Neutrophil (primary cell): ENCODE measurements around the gene CDC16.
A peak's percentile ranks its signal among the peaks of the same experiment; 100 is the strongest.

Source experiments
- H3K27ac ChIP-seq: fragments of 200-600 bp; sonication (generic); 2 replicates; pipeline ENCODE4 v1.5.1; 2016; ENCODE audit warnings: mild to moderate bottlenecking, moderate library complexity
- H3K27me3 ChIP-seq: fragments of 200-600 bp; sonication (generic); 2 replicates; pipeline ENCODE4 v1.6.0; 2016; ENCODE audit warnings: mild to moderate bottlenecking
- H3K36me3 ChIP-seq: fragments of 200-600 bp; sonication (generic); 2 replicates; pipeline ENCODE4 v1.5.1; 2017
- H3K4me1 ChIP-seq, 2 experiments: fragments of 200-600 bp in 1 of 2; sonication (generic) in 1 of 2; 1 replicate in 1 of 2; 2 replicates in 1 of 2; pipeline versions ENCODE4 v1.5.1 to v1.6.1; 2013 to 2016; ENCODE audit warnings: low read depth in 1 of 2, low read length in 1 of 2, mild to moderate bottlenecking in 1 of 2, moderate library complexity in 1 of 2; ENCODE audit not compliant: control insufficient read depth in 1 of 2, insufficient read depth in 1 of 2
- H3K4me3 ChIP-seq, 2 experiments: fragments of 200-600 bp in 1 of 2; sonication (generic) in 1 of 2; 1 replicate in 1 of 2; 2 replicates in 1 of 2; pipeline ENCODE4 v1.5.1; 2013 to 2016; ENCODE audit warnings: low read depth in 1 of 2, low read length in 1 of 2, mild to moderate bottlenecking in 1 of 2, moderate library complexity in 1 of 2
- H3K9me3 ChIP-seq: fragments of 200-600 bp; sonication (generic); 2 replicates; pipeline ENCODE4 v1.5.1; 2016
- TF ChIP-seq, protein P1 (sequence below): fragments of 200-600 bp; sonication (generic); IDR thresholded peaks from 2 replicates; pipeline ENCODE4 v1.5.1; 2016; ENCODE audit warnings: antibody characterized with exemption

The CDC16 gene

DNA sequence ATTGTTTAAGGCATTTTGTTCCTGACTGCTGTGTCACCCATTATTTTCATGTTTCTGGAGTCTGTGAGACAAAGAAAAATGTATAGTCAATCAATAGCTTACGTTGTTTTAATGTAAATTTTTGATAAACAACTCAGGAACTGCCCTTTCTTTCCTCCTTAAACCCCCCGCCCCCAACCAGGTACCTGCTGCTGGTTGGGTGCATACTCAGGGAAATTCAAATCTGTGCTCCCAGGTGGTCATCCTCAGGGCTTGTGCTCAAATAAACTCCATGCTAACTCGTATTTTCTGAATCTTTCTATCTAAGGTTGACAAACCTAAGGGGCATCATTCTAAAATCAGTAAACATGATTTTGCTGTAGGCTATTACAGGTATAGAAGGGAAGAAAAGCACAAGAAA is 4.1 kb upstream of the CDC16 start:
- TF ChIP-seq, protein P1, sequence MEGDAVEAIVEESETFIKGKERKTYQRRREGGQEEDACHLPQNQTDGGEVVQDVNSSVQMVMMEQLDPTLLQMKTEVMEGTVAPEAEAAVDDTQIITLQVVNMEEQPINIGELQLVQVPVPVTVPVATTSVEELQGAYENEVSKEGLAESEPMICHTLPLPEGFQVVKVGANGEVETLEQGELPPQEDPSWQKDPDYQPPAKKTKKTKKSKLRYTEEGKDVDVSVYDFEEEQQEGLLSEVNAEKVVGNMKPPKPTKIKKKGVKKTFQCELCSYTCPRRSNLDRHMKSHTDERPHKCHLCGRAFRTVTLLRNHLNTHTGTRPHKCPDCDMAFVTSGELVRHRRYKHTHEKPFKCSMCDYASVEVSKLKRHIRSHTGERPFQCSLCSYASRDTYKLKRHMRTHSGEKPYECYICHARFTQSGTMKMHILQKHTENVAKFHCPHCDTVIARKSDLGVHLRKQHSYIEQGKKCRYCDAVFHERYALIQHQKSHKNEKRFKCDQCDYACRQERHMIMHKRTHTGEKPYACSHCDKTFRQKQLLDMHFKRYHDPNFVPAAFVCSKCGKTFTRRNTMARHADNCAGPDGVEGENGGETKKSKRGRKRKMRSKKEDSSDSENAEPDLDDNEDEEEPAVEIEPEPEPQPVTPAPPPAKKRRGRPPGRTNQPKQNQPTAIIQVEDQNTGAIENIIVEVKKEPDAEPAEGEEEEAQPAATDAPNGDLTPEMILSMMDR: no peak
- Histone ChIP-seq H3K4me1 (peaks cover 5 to 11% of the 10 kb centered on the region in 2 experiments), H3K9me3 (no peaks in the 10 kb centered on the region), H3K27ac (no peak overlapping the region), H3K36me3 (no peaks in the 10 kb centered on the region), H3K4me3 (no peak overlapping the region), H3K27me3 (peaks cover 51% of the 10 kb centered on the region)

DNA sequence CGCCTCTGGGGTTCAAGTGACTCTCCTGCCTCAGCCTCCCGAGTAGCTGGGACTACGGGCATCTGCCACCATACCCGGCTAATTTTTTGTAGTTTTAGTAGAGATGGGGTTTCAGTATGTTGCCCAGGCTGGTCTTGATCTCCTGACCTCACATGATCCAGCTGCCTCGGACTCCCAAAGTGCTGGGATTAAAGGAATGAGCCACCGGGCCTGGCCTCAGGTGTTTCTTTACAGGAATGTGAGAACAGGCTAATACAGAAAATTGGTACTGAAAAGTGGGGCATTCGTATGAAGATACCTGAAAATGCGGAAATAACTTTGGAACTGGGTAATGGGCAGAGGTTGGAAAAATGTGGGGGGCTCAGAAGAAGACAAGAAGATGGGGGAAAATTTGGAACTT is 2.8 kb upstream of the CDC16 start:
- TF ChIP-seq, protein P1: no peak
- no peak overlapping the region for H3K27ac ChIP-seq
- H3K9me3 ChIP-seq: no peaks in the 10 kb centered on the region
- H3K36me3 ChIP-seq: peaks cover 3% of the 10 kb centered on the region
- H3K4me3 ChIP-seq: no peak overlapping the region
- peaks cover 9 to 13% of the 10 kb centered on the region in 2 experiments for H3K4me1 ChIP-seq
- peaks cover 48% of the 10 kb centered on the region for H3K27me3 ChIP-seq

DNA sequence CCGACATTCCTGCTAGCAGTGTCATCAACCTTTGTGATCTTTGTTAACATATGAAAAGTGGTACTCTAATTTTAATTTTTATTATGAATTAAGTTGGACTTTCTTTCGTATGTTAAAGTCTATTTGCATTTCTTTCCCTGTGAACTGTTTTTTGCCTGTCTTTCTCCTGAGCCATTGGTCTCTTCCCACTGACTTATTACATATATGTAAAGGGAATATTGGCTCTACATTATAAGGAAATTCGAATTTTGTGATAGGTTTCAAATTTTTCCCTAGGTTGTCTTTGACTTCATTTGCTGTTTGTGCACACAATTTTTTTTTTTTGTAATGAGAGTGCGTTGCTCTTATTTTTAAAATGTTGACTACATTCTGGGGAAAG is 442 bp upstream of the CDC16 start:
- TF ChIP-seq, protein P1: no peak
- peak overlapping the region; percentile 66 to 76 for H3K4me3 ChIP-seq
- H3K4me1 ChIP-seq: peaks cover 9 to 12% of the 10 kb centered on the region in 2 experiments
- H3K27ac ChIP-seq: no peak overlapping the region
- no peaks in the 10 kb centered on the region for H3K9me3 ChIP-seq
- peaks cover 24% of the 10 kb centered on the region for H3K36me3 ChIP-seq
- peaks cover 24% of the 10 kb centered on the region for H3K27me3 ChIP-seq

DNA sequence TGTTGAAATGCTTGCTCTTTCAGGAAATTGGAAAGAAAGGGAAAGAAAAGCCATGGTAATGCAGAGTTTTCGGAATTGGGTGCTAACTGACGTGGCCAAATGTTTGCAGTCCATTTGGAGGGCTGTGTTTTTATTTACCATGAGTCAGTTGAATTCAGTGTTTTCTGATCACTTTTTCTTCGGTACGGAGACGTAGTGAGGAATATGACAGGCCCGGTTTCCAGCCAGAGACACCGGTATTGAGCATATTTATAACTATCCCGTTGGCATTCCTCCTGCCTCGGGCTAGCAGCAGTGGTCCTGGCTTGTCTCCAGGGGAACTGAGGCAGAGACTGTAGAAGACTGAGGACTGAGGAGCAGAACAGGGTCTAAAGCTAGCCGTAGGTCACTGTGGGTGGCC is 1.0 kb downstream of the CDC16 start:
- H3K9me3 ChIP-seq: no peaks in the 10 kb centered on the region
- TF ChIP-seq, protein P1: no peak
- H3K36me3 ChIP-seq: peaks cover 38% of the 10 kb centered on the region
- peak overlapping the region; percentile 66 to 76 for H3K4me3 ChIP-seq
- no peak overlapping the region for H3K27ac ChIP-seq
- peaks cover 9 to 12% of the 10 kb centered on the region in 2 experiments for H3K4me1 ChIP-seq
- peaks cover 10% of the 10 kb centered on the region for H3K27me3 ChIP-seq

DNA sequence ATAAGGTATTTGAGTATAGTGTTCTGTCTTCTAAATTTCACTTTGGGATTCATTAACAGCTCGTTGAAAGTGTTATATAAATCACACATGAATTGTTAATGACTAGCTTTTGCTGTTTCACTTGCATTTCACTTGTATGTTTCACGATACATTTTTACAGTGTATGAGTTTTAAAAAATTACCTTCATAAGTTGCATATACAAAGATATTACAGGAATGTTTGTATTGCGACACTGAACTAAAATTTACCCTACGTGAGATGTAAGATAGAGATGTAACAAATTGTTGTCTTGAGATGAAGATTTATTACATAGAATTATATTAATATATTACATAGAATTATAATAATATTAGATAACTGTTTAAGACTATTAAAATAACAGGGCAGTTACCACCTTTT is 1.5 kb downstream of the CDC16 start:
- Histone ChIP-seq H3K27ac (no peak overlapping the region), H3K4me3 (no peak overlapping the region), H3K36me3 (peaks cover 43% of the 10 kb centered on the region)

More for the DNA sequence above, 1.5 kb downstream of the CDC16 start:
- Histone ChIP-seq H3K27me3 (peaks cover 6% of the 10 kb centered on the region), H3K9me3 (no peaks in the 10 kb centered on the region), H3K4me1 (peaks cover 9 to 12% of the 10 kb centered on the region in 2 experiments)
- TF ChIP-seq, protein P1: no peak
